Measurements from ENCODE around the gene FAM20C.
"Not testable (repeated sequence)": the region's sequence is repeated elsewhere in the genome, so short reads cannot be mapped to it uniquely, and the experiment has no call there.

Gene FAM20C

DNA sequence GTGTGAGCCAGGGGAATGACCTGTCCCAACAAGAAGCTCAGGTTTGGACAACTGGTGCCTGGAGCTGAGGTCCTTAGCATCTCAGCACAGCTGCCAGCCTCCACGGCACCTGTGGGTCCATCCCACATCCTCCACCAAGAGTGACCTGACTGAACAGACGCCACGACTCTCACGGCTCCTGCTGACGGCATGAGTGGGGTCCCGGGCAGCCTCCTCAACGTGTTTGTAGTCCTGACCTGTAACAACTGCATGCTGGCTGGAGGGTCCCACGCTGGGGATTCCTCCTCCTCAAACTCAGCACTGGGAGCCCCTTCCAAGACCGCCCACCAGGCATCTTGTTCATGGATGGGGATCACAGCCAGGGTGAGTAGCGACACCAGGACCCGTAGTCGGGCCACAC is 36.2 kb downstream of the FAM20C start:
- DNase-seq (ENCODE audit: low spot score) = no peak

DNA sequence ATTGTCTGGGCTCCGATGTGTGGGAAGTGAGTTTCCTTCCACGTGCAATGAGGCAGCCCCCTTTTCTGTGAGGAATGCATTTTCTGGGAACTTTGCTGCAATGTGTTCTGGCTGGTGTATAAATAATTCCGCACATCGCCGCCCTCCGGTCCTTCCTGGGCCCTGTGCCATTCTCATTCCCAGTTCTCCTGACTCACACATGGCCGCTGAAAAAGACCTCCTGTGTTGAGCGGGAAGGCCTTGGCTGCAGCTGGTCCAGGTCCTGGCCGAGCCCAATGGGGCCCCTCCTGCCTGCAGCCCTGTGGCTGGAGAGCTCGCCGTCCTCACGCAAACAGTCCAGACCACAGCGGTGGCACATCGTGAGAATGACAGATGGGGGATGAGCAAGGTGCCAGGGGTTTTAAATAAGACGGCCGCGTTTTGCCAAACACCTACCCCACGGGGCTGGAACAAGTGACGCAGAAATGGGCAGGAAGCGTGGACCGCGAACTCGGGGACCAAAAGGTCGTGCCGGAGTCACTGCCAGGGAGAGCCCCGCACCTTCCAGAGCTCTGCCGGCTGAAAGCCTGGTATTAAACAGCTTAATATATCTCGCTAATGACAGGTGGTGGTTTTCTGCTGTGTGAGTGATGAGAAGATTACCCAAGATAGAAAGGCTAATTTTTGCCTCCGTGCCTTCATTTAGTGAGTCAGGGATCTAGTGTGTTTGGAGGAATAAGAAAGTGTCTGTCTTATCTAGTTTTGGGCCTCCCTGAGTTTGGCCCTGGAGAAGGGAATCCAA is 37.0 kb downstream of the FAM20C start:
- DNase-seq (ENCODE audit: low spot score) = no peak

DNA sequence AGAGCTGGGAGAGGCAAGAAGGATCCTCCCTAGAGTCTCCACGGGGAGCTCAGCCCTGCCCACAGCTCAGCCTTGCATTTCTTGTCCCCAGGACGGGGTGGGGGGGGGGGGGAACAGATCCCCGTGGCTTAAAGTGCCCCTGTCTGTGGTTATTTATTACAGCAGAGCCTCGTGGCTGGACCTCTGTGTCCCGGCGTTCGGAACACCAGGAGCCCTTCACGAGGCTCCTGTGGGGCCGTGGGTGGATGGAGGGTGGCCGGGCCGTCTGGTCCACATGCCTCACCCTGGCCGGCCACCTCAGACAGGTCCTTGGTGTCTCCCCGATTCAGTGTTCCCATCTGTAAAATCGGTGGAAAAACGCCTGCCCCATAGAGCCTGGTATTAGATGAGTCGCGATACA is 37.9 kb downstream of the FAM20C start:
- no peak for DNase-seq (ENCODE audit: low spot score)

DNA sequence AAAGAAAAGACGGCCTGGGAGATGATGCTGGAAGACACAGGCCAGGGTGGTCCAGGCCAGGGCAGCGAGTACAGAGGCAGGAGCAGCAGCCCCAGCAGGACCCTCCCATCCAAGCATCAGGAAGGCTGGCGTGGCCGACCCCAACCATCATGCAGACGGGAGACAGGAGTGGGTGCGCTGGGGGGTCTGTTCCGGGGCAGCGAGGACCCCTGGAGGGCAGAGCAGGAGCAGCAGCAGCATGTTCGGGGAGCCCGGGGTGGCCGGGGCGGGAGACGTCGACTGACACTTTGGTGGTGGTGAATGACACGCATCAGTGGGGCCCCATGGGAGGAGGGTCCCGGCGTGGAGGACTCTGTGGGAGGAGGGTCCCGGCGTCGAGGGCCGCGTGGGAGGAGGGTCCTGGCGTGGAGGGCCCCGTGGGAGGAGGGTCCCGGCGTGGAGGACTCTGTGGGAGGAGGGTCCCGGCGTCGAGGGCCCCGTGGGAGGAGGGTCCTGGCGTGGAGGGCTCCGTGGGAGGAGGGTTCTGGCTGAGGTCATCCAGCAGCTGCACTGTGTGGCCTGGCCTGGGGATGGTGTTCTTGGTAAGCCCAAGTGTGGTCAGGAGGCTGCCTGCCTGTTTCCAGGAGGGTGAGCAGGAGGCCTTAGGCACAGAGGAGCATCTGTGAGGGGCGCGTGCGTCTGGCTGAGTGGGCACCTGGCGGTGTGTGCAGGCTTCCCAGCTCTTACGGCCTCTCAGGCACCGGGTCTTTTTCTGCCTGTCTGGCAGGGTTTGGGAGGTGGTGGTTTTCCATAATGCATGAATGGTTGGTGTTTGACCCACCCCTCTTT is 38.9 kb downstream of the FAM20C start:
- no peak for DNase-seq (ENCODE audit: low spot score)

DNA sequence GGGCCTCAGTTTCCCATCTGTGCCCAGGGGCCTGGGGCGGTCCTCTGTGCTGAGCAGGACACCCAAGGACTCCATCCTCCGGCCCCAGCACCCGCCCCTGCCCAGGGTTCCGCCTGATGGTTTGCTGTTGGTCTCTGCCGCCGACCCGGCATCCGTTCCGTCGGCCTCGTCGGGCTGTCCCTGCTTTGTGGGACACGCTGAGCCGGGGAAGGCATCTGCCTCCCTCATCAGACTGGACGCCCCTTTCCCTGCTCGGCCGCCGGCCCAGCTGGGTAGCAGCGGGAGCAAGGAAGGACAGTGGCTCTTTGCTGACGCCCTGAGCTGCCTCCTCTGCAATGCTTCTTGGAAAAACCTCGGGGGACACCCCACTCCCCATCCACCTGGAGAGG is 39.5 kb downstream of the FAM20C start:
- DNase-seq (ENCODE audit: low spot score) = no peak

DNA sequence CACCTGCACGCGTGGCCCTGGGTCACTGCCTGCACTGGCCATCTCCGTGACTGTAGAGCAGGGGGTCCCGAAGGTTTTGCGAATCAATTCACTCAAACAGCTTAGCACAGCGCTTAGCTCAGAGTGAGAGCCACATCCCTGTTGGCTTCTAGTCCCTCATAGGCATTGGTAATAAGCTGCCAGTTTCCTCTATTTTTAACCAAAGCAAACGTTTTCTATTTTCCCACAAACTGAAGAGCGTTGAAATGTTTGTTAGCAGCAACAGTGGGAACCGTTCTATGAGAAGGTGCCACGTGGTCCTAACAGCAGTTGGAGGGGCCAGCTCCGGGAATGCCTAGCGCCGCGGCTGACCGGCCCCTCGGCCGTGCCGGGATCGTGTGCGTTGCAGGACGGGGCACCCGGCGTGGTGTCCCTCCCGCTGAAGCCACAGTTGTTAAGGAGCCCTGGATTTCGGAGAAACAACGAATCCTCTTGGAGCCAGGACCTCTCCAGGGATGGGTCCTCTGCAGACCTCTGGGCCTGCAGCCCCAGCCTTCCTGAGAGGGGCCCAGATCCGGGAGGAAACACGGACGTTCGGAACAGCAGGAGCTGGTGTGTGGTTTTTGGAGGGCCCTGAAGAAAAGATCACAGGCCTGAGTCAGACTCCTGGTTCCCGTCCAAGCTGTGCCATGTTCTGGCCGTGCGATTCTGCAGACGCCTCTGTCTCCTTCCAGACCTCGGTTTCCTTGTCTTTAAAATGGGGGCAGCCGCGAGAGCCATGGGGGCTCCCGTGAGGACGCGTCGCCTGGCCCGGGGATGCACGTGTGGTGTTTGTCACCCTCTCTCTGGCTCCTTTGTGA is 40.3 kb downstream of the FAM20C start:
- no peak for DNase-seq (ENCODE audit: low spot score)

DNA sequence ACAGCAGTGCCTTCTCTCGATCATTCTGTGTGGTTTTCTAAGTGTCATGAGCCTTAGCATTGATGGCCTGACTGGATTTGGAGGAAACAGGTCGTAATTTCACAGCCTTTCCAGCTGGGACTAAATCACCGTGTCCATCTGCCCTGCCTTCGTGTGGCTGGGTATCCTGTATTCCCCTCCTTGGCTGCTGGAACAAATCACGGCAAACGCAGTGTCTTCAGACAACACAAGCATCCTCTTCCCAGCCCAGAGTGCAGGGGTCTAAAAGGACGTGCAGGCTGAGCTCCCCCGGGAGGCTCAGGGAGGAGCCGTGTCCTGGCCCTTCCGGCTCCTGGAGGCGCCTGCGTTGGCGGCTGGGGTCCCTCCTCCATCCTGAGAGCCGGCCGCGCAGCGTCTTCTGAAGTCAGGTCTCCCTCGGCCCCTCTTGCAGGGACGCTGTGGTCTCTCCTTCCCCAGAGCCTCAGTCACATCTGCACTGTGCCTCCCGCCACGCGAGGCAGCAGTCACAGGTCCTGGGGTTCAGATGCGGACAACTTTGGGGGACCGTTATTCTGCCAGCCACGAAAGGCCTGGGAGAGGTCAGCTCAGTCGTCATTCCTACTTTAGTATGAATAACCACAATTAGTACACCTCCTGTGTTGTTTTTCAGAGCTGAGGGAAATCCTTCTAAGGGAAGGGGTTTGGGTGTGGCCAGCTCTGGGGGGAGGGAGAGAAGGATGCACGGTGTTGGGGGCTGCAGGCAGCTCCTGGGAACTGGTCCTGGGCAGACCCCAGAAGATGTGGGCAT is 41.1 kb downstream of the FAM20C start:
- DNase-seq (ENCODE audit: low spot score) = no peak

DNA sequence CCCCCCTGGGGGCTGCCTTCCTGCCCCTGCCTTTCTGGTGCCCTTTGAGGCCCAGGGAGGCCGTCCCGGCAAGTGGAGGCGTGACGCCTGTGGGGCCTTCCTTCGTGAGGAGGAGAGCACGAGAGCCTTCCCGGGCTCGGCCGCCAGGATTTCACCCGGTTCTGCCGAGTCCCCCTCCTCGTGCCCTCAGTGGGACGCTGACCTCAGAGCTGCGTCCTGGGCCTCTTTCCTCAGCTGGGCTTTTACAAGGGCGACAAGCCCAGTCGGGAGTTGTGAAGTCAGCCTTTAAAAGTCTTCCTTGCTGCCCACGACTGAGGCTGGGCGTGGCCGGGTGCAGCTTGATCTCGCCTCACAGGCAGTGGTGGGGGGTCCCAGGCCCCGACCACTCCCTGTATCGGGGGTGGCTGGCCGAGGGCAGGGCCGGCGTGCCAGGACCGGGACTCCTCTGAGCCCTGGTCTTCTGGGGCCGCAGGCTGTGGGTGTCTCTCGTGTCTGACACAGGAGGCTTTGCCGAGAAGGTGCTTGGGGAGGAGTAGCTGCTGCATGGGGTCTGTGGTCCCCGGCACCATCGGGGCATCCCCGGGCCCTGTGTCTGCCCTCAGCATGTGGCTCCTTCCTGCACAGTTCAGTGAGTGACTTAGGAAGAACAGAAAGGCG is 41.8 kb downstream of the FAM20C start:
- DNase-seq (ENCODE audit: low spot score) = no peak

DNA sequence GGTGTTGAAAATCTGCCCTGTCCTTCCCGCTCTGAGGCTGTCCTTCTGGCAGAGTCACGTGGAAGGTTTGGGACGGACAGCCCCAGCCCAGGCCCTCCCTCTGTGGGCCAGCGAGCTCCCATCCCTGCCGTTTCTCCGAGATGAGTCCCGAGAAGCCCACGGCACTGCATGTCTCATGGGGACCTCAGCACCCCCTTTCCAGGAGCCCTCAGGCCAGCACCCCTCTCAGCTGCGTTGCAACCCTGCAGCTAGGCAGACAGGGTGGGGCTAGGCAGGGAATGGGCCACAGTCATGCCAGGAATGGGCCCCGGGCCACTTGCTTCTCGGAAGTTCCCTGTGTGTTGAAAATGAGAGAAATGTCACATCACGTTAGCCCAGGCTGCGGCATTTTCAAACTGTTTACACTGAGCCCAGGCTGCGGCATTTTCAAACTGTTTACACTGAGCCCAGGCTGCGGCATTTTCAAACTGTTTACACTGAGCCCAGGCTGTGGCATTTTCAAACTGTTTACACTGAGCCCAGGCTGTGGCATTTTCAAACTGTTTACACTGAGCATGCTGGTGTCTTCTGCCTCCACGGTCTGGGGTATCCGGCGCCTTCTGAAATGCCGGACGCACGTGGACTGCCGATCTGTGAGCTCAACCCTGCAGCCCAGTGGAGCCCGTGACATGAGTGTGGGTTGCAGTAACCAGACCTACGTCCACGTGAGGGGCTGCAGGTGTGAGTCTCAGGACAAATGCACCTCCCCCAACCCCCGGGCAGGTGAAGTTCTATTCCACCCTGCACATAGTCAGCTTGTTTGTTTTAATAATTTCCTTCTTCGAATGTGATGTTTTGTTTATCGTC is 42.6 kb downstream of the FAM20C start:
- peak; percentile 78 for DNase-seq (ENCODE audit: low spot score)

DNA sequence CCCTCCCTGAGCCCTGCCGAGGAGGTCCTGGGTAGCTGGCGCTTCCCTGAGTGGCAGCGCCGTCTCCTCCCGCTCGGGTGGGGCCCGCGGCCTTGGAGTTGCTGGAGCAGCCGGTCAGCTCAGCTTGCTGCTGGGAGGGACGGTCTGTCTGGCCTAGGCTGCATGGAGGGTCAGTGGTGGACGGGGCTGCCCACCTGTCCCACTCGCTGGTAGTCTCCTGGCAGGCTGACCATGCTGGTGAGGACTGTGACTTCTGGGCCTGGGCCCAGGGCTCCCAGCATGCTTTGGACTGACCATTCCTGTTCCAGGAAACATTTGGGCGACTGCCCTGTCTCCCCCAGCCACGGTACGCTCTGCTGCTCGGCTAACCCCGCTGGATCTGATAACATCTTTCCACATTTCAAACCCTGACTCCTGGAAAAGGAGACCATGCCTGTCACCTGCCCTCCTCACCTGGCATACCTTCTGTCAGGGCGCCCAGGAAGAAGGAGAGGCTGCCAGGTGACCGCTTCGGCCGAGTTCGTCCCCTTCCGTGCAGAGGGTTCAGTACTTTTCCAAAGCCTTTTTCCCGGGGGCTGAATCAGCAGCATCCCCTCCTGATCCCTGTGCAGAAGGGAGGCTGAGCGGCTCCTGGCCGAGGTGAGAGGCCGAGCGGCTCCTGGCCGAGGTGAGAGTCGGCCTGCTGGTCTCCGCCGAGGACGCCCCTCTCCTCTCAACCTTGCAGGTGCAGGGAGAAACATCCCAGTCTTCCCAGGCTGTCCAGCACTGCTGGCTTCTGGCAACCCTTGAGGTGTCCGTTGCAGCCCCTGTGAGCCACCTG is 43.4 kb downstream of the FAM20C start:
- DNase-seq (ENCODE audit: low spot score) = no peak

DNA sequence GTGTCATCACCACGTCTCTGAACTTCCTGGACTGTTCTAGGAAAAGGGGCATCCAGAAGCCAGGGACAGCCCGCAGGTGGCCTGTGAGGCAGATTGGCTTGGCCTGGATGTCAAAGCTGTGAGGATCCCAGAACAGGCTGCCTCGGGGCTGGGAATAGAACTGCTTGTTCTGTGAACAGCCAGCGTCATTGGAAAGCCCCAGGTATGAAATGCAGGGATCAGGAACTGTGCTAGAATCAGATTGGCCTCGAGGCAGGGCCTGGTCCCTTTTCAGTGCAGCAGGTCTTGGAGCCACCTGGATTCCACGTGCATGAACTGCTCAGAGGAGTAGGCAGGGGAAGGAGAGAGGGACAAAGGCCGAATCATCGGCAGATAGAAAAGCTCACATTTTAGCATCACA is 44.6 kb downstream of the FAM20C start:
- DNase-seq (ENCODE audit: low spot score) = no peak

DNA sequence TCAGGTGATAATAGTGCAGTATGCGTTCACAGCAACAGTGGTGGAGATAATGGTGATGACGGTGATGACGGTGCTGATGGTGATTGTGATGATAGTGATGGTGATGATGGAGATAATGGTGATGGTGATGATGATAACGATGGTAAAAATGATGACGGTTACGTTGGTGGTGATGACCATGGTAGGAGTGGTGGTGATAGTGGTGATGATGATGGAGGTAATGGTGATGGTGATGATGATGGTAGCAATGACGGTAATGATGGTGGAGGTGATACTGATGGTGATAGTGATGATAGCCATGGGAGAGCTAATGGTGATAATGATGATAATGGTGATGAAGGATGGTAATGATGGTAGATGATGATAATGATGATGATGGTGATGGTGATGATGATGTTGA is 45.0 kb downstream of the FAM20C start:
- no peak for DNase-seq (ENCODE audit: low spot score)

DNA sequence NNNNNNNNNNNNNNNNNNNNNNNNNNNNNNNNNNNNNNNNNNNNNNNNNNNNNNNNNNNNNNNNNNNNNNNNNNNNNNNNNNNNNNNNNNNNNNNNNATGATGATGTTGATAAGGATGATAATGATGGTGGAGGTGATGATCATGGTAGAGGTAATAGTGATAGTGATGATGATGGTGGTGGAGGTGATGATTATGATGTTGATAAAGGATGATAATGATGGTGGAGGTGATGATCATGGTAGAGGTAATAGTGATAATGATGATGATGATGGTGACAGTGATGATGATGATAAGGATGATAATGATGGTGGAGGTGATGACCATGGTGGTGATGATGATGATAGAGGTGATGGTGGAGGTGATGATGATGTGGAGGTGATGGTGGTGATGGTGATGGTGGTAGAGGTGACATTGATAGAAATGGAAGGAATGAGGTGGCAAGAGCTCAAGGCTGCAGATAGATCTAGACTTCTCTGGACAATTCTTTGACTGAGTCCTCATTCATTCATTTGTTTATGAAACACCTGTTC is 47.8 kb downstream of the FAM20C start:
- no peak for DNase-seq (ENCODE audit: low spot score)

DNA sequence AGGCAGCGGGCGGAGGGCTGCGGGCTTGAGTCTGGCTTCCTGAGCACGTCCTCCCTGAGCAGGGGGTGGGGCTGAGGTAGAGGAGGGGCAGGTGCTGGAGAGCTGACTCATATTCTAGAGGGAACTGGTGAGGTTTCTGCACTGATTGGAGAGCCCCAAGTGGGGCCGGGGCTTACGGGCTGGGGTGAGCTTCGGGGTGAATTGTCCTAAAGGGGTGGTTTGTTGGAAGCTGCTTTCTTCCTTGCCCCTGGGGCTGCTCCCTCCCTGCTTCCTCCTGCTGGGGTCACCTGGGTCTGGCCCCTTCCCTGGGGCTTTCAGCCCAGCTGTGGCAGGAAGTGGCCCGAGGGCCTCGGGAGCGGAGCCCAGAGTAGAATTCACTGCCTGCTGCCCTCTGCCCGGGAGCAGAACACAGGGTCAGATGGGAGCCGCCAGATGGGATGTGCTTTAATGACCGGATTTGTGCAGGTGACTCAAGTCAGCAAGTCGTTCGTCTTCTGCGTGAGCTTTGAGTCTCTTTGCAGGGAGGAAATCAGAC is 48.6 kb downstream of the FAM20C start:
- DNase-seq (ENCODE audit: low spot score) = no peak

DNA sequence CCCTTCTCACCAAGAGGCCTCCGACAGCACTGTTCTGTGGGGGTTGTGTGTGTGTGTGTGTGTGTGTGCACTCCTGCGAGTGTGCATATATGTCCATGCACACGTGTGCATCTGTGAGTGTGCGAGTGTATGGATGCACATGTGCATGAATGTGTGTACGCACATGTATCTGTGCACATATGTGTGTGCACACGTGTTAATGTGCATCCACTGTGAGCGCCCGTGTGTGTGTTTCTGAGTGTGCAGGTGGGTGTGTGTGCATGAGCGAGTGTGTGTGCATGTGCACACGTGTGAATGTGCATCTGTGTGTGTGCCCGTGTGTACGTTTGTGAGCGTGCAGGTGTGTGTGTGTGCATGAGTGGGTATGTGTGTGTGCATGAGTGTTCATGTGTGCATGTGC is 49.1 kb downstream of the FAM20C start:
- DNase-seq (ENCODE audit: low spot score) = no peak

DNA sequence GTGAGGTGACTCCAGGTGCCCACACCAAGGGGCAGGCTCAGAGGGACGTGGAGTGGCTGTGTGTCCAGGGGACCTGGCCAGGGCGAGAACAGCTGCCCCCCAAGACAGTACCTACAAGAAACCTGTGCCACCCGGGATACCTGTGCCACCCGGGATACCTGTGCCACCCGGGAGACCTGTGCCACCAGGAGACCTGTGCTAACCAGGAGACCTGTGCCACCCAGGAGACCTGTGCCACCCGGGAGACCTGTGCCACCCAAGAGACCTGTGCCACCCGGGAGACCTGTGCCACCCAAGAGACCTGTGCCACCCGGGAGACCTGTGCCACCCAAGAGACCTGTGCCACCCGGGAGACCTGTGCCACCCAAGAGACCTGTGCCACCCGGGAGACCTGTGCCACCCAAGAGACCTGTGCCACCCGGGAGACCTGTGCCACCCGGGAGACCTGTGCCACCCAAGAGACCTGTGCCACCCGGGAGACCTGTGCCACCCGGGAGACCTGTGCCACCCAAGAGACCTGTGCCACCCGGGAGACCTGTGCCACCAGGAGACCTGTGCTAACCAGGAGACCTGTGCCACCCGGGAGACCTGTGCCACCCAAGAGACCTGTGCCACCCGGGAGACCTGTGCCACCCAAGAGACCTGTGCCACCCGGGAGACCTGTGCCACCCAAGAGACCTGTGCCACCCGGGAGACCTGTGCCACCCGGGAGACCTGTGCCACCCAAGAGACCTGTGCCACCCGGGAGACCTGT is 50.6 kb downstream of the FAM20C start:
- DNase-seq (ENCODE audit: low spot score) = not testable (repeated sequence)

DNA sequence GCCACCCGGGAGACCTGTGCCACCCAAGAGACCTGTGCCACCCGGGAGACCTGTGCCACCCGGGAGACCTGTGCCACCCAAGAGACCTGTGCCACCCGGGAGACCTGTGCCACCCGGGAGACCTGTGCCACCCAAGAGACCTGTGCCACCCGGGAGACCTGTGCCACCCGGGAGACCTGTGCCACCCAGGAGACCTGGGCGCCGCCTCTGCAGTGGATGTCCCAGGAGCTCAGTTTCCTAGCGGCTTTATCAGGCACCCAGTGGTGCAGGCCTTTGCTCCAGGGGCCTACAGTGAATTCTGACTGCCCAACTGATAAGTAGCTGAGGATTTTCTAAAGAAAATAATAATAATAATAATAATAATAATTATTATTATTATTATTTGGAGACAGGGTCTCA is 51.2 kb downstream of the FAM20C start:
- DNase-seq (ENCODE audit: low spot score) = not testable (repeated sequence)

DNA sequence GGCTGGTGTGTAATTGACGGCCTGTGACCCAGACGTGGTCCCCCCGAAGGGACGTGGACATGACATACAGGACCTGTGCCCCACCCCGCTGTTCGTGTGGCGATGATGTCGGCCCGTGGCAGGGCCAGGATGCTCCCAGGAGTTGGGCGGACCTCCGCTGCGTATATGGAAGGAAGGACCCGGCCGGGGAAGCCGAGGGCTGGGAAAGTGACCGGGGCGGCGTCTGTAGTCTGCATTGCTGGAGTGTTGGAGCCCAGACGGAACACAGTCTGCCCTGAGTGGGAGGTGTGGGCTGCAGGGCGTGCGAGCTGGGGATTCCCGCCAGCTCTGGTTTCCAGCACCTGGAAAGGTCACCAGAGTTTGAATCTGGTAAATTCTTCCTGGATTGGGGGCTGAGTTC is 52.6 kb downstream of the FAM20C start:
- DNase-seq (ENCODE audit: low spot score) = no peak
